ENCODE results near the gene IFIT2.

The IFIT2 gene

DNA sequence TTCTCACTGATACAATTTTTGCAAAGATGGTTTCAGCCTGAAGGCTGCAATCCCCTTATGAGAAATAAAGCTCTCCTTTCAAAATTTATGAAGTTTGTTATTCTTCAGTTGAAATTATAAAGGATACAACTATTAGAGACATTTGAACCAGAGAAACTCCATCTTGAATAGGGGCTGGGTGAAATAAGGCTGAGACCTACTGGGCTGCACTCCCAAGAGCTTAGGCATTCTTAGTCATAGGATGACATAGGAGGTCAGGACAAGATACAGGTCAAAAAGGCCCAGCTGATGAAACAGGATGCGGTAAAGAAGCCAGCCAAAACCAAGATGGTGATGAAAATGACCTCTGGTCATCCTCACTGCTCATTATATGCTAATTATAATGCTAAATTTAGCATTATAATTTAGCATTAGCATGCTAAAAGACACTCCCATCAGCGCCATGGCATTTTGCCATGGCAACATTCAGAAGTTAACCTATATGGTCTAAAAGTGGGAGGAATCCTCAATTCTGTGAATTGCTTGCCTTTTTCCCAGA is 53.6 kb downstream of the IFIT2 start:
- no peak for DNase-seq (ENCODE audit: extremely low spot score, insufficient read length, low read depth)
- no peak for FAIRE-seq

DNA sequence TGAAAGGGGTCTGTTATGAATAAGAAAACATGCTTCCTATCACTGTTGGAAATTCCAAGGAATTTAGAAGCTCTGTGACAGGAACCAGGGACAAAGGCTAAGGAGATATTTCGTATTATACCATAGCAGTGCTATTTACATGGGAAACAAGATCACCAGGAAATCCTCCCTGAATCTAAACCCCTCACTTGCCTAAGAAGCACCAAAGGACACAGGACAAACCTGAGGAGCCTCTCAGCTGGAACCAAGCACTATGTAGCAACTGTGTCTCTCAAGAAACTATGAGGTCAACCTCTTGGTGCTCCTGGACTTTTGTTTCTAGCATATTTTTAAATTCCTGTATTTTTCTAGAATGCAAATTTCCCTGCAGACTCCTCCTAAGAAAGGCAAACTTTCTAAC is 55.2 kb downstream of the IFIT2 start:
- FAIRE-seq (no peak), DNase-seq (ENCODE audit: extremely low spot score, insufficient read length, low read depth) (no peak)

DNA sequence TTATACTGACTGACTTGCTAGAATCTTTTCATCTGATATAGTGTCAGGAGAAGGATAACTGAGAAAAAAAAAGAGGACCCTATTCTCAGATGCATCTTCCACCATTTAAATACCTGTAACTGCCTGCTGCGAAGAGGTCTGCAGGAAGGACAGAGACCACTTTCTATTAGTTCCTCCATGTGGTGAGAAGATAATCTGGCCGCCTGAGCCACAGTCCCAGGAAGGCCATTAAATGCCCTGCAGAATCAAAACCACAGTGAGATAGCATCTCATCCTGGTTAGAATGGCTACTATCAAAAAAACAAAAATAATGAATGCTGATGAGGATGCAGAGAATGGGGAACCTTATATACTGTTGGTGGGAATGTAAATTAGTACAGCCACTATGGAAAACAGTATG is 56.1 kb downstream of the IFIT2 start:
- DNase-seq (ENCODE audit: extremely low spot score, insufficient read length, low read depth) (no peak), FAIRE-seq (no peak)
